ENCODE results near the gene SIDT1.

Gene SIDT1

GRCh38 chr3:113546414-113546893, 14.1 kb downstream of the SIDT1 start:
- no peak for DNase-seq

GRCh38 chr3:113548501-113548900, 16.1 kb downstream of the SIDT1 start:
- DNase-seq, result no peak

GRCh38 chr3:113551820-113552219, 19.5 kb downstream of the SIDT1 start:
- DNase-seq, result no peak

- no peak for DNase-seq
Measured at GRCh38 chr3:113552851-113553250, 20.5 kb downstream of the SIDT1 start.

GRCh38 chr3:113555138-113555537, 22.8 kb downstream of the SIDT1 start:
- DNase-seq, result no peak

GRCh38 chr3:113556316-113556945, 24.1 kb downstream of the SIDT1 start:
- no peak for DNase-seq

GRCh38 chr3:113556946-113557335, 24.6 kb downstream of the SIDT1 start:
- no peak for DNase-seq

GRCh38 chr3:113557374-113557773, 25.0 kb downstream of the SIDT1 start:
- DNase-seq, result no peak

- no peak for DNase-seq
Measured at GRCh38 chr3:113559009-113559408, 26.7 kb downstream of the SIDT1 start.

GRCh38 chr3:113560271-113560670, 27.9 kb downstream of the SIDT1 start:
- no peak for DNase-seq

GRCh38 chr3:113560831-113561623, 28.7 kb downstream of the SIDT1 start:
- DNase-seq, result no peak

GRCh38 chr3:113565555-113565954, 33.2 kb downstream of the SIDT1 start:
- DNase-seq, result no peak

GRCh38 chr3:113570158-113570557, 37.8 kb downstream of the SIDT1 start:
- DNase-seq, result no peak

- DNase-seq, result no peak
Measured at GRCh38 chr3:113571360-113571759, 39.0 kb downstream of the SIDT1 start.

- no peak for DNase-seq
Measured at GRCh38 chr3:113573728-113574127, 41.4 kb downstream of the SIDT1 start.

GRCh38 chr3:113574213-113574612, 41.9 kb downstream of the SIDT1 start:
- no peak for DNase-seq

- DNase-seq, result no peak
Measured at GRCh38 chr3:113575206-113575605, 42.9 kb downstream of the SIDT1 start.

- DNase-seq, result no peak
Measured at GRCh38 chr3:113585228-113585627, 52.9 kb downstream of the SIDT1 start.

GRCh38 chr3:113585720-113586119, 53.4 kb downstream of the SIDT1 start:
- DNase-seq, result no peak

- DNase-seq, result no peak
Measured at GRCh38 chr3:113588806-113589205, 56.5 kb downstream of the SIDT1 start.

- no peak for DNase-seq
Measured at GRCh38 chr3:113589971-113590370, 57.6 kb downstream of the SIDT1 start.

- DNase-seq, result no peak
Measured at GRCh38 chr3:113590983-113591382, 58.6 kb downstream of the SIDT1 start.

GRCh38 chr3:113594066-113594465, 61.7 kb downstream of the SIDT1 start:
- DNase-seq, result no peak

GRCh38 chr3:113597596-113598354, 65.4 kb downstream of the SIDT1 start:
- DNase-seq, result no peak
